Hepatocyte (in vitro differentiated cells): ENCODE measurements around the gene PCLO. TPM values are rescaled to one million over a fixed set of nuclear protein-coding genes. Genes with fewer than 3 reads are reported as not detected.

ENCODE experiments used
- DNase-seq: peaks from one replicate; pipeline ENCODE4 v3.0.0-alpha.2; 2016; ENCODE audit warnings: low spot score
- H2AFZ ChIP-seq: fragments of 200-600 bp; sonication (generic); 2 replicates; pipeline ENCODE4 v1.6.0; 2016; ENCODE audit warnings: antibody characterized with exemption, mild to moderate bottlenecking
- H3K27ac ChIP-seq: fragments of 200-600 bp; sonication (generic); 2 replicates; pipeline ENCODE4 v1.5.1; 2016; ENCODE audit warnings: mild to moderate bottlenecking
- H3K27me3 ChIP-seq: fragments of 200-600 bp; sonication (generic); 2 replicates; pipeline ENCODE4 v1.6.1; 2016
- H3K36me3 ChIP-seq: fragments of 200-600 bp; sonication (generic); replicated peaks from 2 replicates; pipeline ENCODE4 v1.5.1; 2016; ENCODE audit warnings: low read depth; ENCODE audit not compliant: insufficient read depth
- H3K4me1 ChIP-seq: fragments of 200-600 bp; sonication (generic); 2 replicates; pipeline ENCODE4 v1.5.1; 2016; ENCODE audit warnings: mild to moderate bottlenecking, moderate library complexity; ENCODE audit not compliant: insufficient read depth
- H3K4me2 ChIP-seq: fragments of 200-600 bp; sonication (generic); 2 replicates; pipeline ENCODE4 v1.6.0; 2016
- H3K4me3 ChIP-seq: fragments of 200-600 bp; sonication (generic); 2 replicates; pipeline ENCODE4 v1.5.1; 2016; ENCODE audit warnings: mild to moderate bottlenecking
- H3K79me2 ChIP-seq: fragments of 200-600 bp; sonication (generic); 2 replicates; pipeline ENCODE4 v1.6.0; 2017; ENCODE audit warnings: mild to moderate bottlenecking
- H3K9me2 ChIP-seq: fragments of 200-600 bp; sonication (generic); replicated peaks from 2 replicates; pipeline ENCODE4 v1.6.0; 2017; ENCODE audit warnings: mild to moderate bottlenecking; ENCODE audit not compliant: insufficient read depth
- H3K9me3 ChIP-seq: fragments of 200-600 bp; sonication (generic); 2 replicates; pipeline ENCODE4 v1.5.1; 2016; ENCODE audit warnings: low read depth, mild to moderate bottlenecking
- H4K20me1 ChIP-seq: fragments of 200-600 bp; sonication (generic); 2 replicates; pipeline ENCODE4 v1.6.0; 2016; ENCODE audit warnings: mild to moderate bottlenecking; ENCODE audit not compliant: insufficient read depth, poor library complexity, severe bottlenecking
- EZH2 ChIP-seq: fragments of 200-600 bp; sonication (generic); IDR thresholded peaks from 2 replicates; pipeline ENCODE4 v1.6.1; 2016; ENCODE audit warnings: antibody characterized with exemption, mild to moderate bottlenecking, borderline replicate concordance
- EZH2phosphoT487 ChIP-seq: fragments of 200-600 bp; sonication (generic); IDR thresholded peaks from one replicate; pipeline ENCODE4 v1.6.1; 2018; ENCODE audit warnings: antibody characterized with exemption, mild to moderate bottlenecking, low read depth, moderate library complexity; ENCODE audit not compliant: unreplicated experiment, severe bottlenecking
- WGBS: methylation state at CpG from one replicate; pipeline ENCODE4 v1.1.6; 2016; ENCODE audit warnings: low lambda C conversion rate; ENCODE audit errors: missing lambda C conversion rate; 5-methylcytosine and 5-hydroxymethylcytosine counted together
- polyA plus RNA-seq: library from polyadenylated mRNA; unstranded; fragments of >200 nt; fragmentation: Nextera tagmentation; extraction: Ambion mirVana; gene quantifications from 2 replicates; pipeline ENCODE4 v1.2.1, GENCODE V29; 2016
- total RNA-seq: library from RNA; depleted of rRNA; stranded (reverse); fragments of >200 nt; gene quantifications from 2 replicates; pipeline ENCODE4 v1.2.3, GENCODE V29; 2014
- TF ChIP-seq, protein P1 (sequence below): fragments of 200-600 bp; sonication (generic); IDR thresholded peaks from 2 replicates; pipeline ENCODE4 v1.5.1; 2016; ENCODE audit warnings: antibody characterized with exemption, mild to moderate bottlenecking; ENCODE audit not compliant: poor library complexity

The PCLO gene
- total and polyA plus RNA-seq, 2 experiments from 2014 or later = 1.3 to 8.1 TPM

DNA sequence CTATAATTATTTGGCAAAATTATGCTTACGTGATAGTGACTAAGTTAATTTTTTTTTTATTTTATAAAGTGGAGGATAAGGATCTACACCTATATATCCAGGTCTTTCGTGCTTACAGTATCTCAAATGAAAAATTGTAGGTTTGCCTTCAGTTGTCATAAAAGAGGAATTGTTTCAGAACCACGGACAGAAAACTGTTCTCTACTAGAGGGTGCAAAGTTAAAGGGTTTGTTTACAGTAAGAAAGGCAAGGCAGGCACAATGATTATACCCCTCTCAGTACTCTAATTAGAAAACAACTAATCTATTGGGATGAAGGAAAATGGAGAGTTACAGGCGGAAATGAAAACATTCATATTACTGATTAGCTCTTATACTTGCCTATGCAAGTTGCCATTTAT lies 1.5 kb downstream of the PCLO start:
- peak overlapping the region; percentile 91 for H3K4me2 ChIP-seq
- DNase-seq = peak; percentile 19
- 61% methylated on average over 4 of the region's 4 CpGs for WGBS

DNA sequence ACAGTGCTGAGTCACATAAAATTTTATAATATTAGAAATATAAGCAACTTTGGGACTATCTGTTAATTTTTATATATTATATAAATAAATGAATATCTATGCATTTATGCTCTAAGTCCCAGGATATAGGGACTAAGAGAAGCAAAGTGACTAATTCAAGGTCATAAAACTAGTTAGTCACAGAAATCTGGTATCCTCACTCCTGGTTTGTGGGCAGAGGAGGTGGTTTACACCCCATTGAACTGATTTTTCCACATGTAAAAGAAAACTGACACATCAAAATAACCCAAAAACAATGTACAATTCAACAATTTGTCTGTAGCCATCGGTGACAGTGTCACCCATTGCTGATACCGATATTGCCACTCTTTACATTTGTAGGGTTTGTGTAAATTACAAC lies 3.0 kb downstream of the PCLO start:
- no peaks in the 10 kb centered on the region for H3K36me3 ChIP-seq
- H3K79me2 ChIP-seq = no peaks in the 10 kb centered on the region
- no peaks in the 10 kb centered on the region for H3K9me2 ChIP-seq
- no peaks in the 10 kb centered on the region for H3K9me3 ChIP-seq
- H3K4me2 ChIP-seq = no peak overlapping the region
- H3K4me3 ChIP-seq = no peak overlapping the region
- H3K27ac ChIP-seq = no peak overlapping the region
- H3K27me3 ChIP-seq = no peaks in the 10 kb centered on the region
- TF ChIP-seq EZH2 (no peak), EZH2phosphoT487 (no peak)
- TF ChIP-seq, protein P1, sequence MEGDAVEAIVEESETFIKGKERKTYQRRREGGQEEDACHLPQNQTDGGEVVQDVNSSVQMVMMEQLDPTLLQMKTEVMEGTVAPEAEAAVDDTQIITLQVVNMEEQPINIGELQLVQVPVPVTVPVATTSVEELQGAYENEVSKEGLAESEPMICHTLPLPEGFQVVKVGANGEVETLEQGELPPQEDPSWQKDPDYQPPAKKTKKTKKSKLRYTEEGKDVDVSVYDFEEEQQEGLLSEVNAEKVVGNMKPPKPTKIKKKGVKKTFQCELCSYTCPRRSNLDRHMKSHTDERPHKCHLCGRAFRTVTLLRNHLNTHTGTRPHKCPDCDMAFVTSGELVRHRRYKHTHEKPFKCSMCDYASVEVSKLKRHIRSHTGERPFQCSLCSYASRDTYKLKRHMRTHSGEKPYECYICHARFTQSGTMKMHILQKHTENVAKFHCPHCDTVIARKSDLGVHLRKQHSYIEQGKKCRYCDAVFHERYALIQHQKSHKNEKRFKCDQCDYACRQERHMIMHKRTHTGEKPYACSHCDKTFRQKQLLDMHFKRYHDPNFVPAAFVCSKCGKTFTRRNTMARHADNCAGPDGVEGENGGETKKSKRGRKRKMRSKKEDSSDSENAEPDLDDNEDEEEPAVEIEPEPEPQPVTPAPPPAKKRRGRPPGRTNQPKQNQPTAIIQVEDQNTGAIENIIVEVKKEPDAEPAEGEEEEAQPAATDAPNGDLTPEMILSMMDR = no peak
- H3K4me1 ChIP-seq = peaks cover 4% of the 10 kb centered on the region
- no peak overlapping the region for H2AFZ ChIP-seq
- DNase-seq = no peak
- H4K20me1 ChIP-seq = no peaks in the 10 kb centered on the region
- WGBS = 98% methylated on average over 2 of the region's 2 CpGs

More for the DNA sequence above, 1.5 kb downstream of the PCLO start:
- no peaks in the 10 kb centered on the region for H3K36me3 ChIP-seq
- H3K9me3 ChIP-seq = no peaks in the 10 kb centered on the region
- H2AFZ ChIP-seq = no peak overlapping the region
- H3K4me3 ChIP-seq = no peak overlapping the region
- TF ChIP-seq, protein P1 = no peak
- TF ChIP-seq EZH2phosphoT487 = no peak
- TF ChIP-seq EZH2 = no peak
- H3K4me1 ChIP-seq = peaks cover 4% of the 10 kb centered on the region
- no peaks in the 10 kb centered on the region for H3K9me2 ChIP-seq
- H3K27ac ChIP-seq = no peak overlapping the region
- no peaks in the 10 kb centered on the region for H3K27me3 ChIP-seq
- no peaks in the 10 kb centered on the region for H4K20me1 ChIP-seq
- H3K79me2 ChIP-seq = no peaks in the 10 kb centered on the region

DNA sequence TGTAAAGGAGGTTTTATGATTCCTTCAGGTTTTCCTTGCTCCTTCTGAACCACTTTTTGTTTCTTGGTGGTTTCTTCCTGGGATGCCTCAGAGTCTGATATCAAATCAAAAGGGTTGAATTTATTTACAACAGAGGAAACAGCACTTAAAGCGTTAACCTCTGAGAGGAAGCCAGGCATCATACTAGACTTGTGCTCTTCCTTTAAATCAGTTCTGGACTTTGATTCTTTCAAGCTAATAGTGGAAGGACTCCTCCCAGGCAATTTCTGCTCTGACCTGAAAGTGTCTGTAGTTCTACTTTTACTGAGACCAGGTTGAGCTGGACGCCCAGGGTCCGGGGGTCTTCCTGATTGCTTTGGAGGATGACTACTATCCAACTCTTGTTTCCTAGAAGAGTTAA lies 6.7 kb downstream of the PCLO start:
- Histone ChIP-seq H3K79me2 (no peaks in the 10 kb centered on the region), H3K27me3 (no peaks in the 10 kb centered on the region), H3K27ac (no peak overlapping the region), H3K4me2 (no peak overlapping the region), H3K9me3 (no peaks in the 10 kb centered on the region), H2AFZ (no peak overlapping the region), H3K4me3 (no peak overlapping the region), H4K20me1 (no peaks in the 10 kb centered on the region), H3K4me1 (no peaks in the 10 kb centered on the region), H3K9me2 (no peaks in the 10 kb centered on the region), H3K36me3 (no peaks in the 10 kb centered on the region)
- peak; percentile 20 for DNase-seq
- 68% methylated on average over 3 of the region's 3 CpGs for WGBS
- no peak for TF ChIP-seq EZH2phosphoT487
- TF ChIP-seq, protein P1 = no peak
- TF ChIP-seq EZH2 = no peak

DNA sequence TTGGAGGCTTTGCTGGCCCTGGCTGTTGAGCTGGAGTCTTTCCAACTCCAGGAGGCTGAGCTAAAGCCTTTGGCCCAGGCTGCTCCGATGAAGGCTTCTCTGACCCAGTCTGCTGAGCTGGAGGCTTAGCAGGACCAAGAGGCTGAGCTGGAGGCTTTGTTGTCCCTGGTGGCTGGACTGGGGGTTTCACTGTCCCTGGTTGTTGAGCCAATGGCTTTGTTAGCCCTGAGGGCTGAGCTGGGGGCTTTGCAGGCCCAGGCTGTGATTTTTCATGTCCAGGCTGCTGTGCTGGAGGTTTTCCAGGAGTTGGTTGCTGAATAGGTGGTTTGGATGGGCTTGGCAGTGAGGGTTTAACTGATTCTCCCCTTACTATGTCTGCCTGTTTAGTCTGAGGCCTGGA lies 7.3 kb downstream of the PCLO start:
- Histone ChIP-seq H3K27ac (no peak overlapping the region), H3K9me3 (no peaks in the 10 kb centered on the region), H4K20me1 (no peaks in the 10 kb centered on the region), H3K27me3 (no peaks in the 10 kb centered on the region), H3K4me3 (no peak overlapping the region), H3K36me3 (no peaks in the 10 kb centered on the region), H3K79me2 (no peaks in the 10 kb centered on the region), H2AFZ (no peak overlapping the region), H3K4me1 (no peaks in the 10 kb centered on the region), H3K4me2 (no peak overlapping the region), H3K9me2 (no peaks in the 10 kb centered on the region)
- DNase-seq = no peak
- WGBS = 85% methylated on average over 1 of the region's 1 CpG
- TF ChIP-seq, protein P1 = no peak
- no peak for TF ChIP-seq EZH2phosphoT487
- TF ChIP-seq EZH2 = no peak
